H1 (cell line): ENCODE results near the gene AGBL5. TPM values are rescaled to one million over a fixed set of nuclear protein-coding genes. Genes with fewer than 3 reads are reported as not detected.

Source experiments
- CTCF ChIA-PET: fragments of 300-600 bp; sonication (Branson Sonifier 250); formaldehyde crosslinking; loops from one replicate; lab custom pipeline; 2021; ENCODE audit not compliant: partially characterized antibody; lab: Charles Lee
- POLR2A ChIA-PET: fragments of 300-600 bp; sonication (Branson Sonifier 250); formaldehyde crosslinking; loops from one replicate; lab custom pipeline; 2021; ENCODE audit warnings: inconsistent platforms; ENCODE audit not compliant: partially characterized antibody; lab: Charles Lee
- DNase-seq, 2 experiments: peaks; one replicate each; pipeline versions ENCODE4 v3.0.0 to v3.0.0-alpha.2; 2010 to 2022; ENCODE audit warnings: low spot score in 2 of 2, low read depth in 1 of 2, mixed read lengths in 1 of 2
- FAIRE-seq: peaks from 2 replicates; lab custom pipeline; 2011; peaks lifted over from hg19 to GRCh38; lab: Jason Lieb, UNC
- H2AFZ ChIP-seq: 2 replicates; pipeline ENCODE4 v1.8.1; 2012; ENCODE audit warnings: low read length, inconsistent platforms
- H2AK5ac ChIP-seq: 2 replicates; pipeline ENCODE4 v1.6.1; 2013; ENCODE audit warnings: low read depth, low read length
- H2BK120ac ChIP-seq: replicated peaks from 2 replicates; pipeline ENCODE3; 2013; ENCODE audit warnings: low read depth, low read length, inconsistent platforms
- H2BK12ac ChIP-seq: 2 replicates; pipeline ENCODE4 v1.6.1; 2013; ENCODE audit warnings: low read depth, low read length
- H2BK15ac ChIP-seq: 2 replicates; pipeline ENCODE4 v1.6.1; 2013; ENCODE audit warnings: low read length
- H2BK20ac ChIP-seq: 2 replicates; pipeline ENCODE4 v1.6.1; 2013; ENCODE audit warnings: low read length
- H2BK5ac ChIP-seq: 2 replicates; pipeline ENCODE4 v1.6.1; 2013; ENCODE audit warnings: low read depth, low read length
- H3K14ac ChIP-seq: 2 replicates; pipeline ENCODE4 v1.6.1; 2013; ENCODE audit warnings: inconsistent platforms; ENCODE audit not compliant: insufficient read length
- H3K18ac ChIP-seq: 2 replicates; pipeline ENCODE4 v1.6.1; 2013; ENCODE audit warnings: low read length; ENCODE audit errors: extremely low read depth
- H3K23ac ChIP-seq: 2 replicates; pipeline ENCODE4 v1.6.1; 2013; ENCODE audit warnings: inconsistent platforms; ENCODE audit not compliant: insufficient read length
- H3K23me2 ChIP-seq: 2 replicates; pipeline ENCODE4 v1.6.1; 2013; ENCODE audit warnings: low read depth, low read length
- H3K27ac ChIP-seq: 2 replicates; pipeline ENCODE4 v1.6.1; 2011; ENCODE audit warnings: low read depth, low read length, inconsistent platforms
- H3K27me3 ChIP-seq, 4 experiments: replicated peaks in 1 of 4; 1 replicate in 1 of 4; 2 replicates in 3 of 4; pipeline versions ENCODE4 v1.6.1 to v1.8.1; 2011 to 2013; ENCODE audit warnings: low read length in 3 of 4, mild to moderate bottlenecking in 3 of 4, inconsistent platforms in 2 of 4, mixed read lengths in 2 of 4, moderate library complexity in 1 of 4; ENCODE audit not compliant: control insufficient read depth in 3 of 4, insufficient read depth in 3 of 4; ENCODE audit errors: extremely low read depth in 1 of 4
- H3K36me3 ChIP-seq, 4 experiments: 2 replicates each; pipeline versions ENCODE4 v1.6.1 to v1.8.1; 2011 to 2013; ENCODE audit warnings: mild to moderate bottlenecking in 4 of 4, low read length in 3 of 4, moderate library complexity in 2 of 4, control low read depth in 1 of 4, inconsistent platforms in 1 of 4; ENCODE audit not compliant: insufficient read depth in 4 of 4, control insufficient read depth in 2 of 4
- H3K4ac ChIP-seq: replicated peaks from 2 replicates; pipeline ENCODE3; 2013; ENCODE audit warnings: low read length, low read depth, mixed read lengths, inconsistent platforms; ENCODE audit not compliant: insufficient read length
- H3K4me1 ChIP-seq, 4 experiments: replicated peaks in 1 of 4; 1 replicate in 1 of 4; 2 replicates in 3 of 4; pipeline versions ENCODE4 v1.6.1 to v1.8.1; 2011 to 2013; ENCODE audit warnings: low read length in 3 of 4, inconsistent platforms in 2 of 4, mixed read lengths in 1 of 4; ENCODE audit not compliant: insufficient read depth in 4 of 4, control insufficient read depth in 3 of 4
- H3K4me2 ChIP-seq, 2 experiments: 2 replicates each; pipeline versions ENCODE4 v1.6.1 to v1.8.1; 2011 to 2013; ENCODE audit warnings: low read depth in 2 of 2, low read length in 2 of 2, control low read depth in 1 of 2, inconsistent platforms in 1 of 2, mild to moderate bottlenecking in 1 of 2; ENCODE audit not compliant: insufficient read depth in 1 of 2
- H3K4me3 ChIP-seq, 4 experiments: fragments of 200-600, 300-600 bp in 1 of 4; sonication (generic), shearing (Covaris generic), sonication (Bioruptor Twin) in 1 of 4; 2 replicates each; pipeline versions ENCODE4 v1.5.1 to v1.8.1; 2011 to 2016; ENCODE audit warnings: low read length in 4 of 4, low read depth in 3 of 4, control low read depth in 2 of 4, inconsistent platforms in 2 of 4, mild to moderate bottlenecking in 2 of 4, mixed read lengths in 1 of 4, moderate library complexity in 1 of 4; ENCODE audit not compliant: insufficient read depth in 2 of 4; ENCODE audit errors: extremely low read depth in 1 of 4
- H3K56ac ChIP-seq: replicated peaks from 2 replicates; pipeline ENCODE3; 2013; ENCODE audit warnings: low read depth, mild to moderate bottlenecking, mixed read lengths, low read length, inconsistent platforms; ENCODE audit not compliant: insufficient read length
- H3K79me1 ChIP-seq: 2 replicates; pipeline ENCODE4 v1.6.1; 2013; ENCODE audit warnings: low read depth, low read length, control low read depth
- H3K79me2 ChIP-seq, 2 experiments: 2 replicates each; pipeline versions ENCODE4 v1.6.1 to v1.8.1; 2012 to 2013; ENCODE audit warnings: low read length in 2 of 2, mild to moderate bottlenecking in 2 of 2, inconsistent platforms in 1 of 2; ENCODE audit not compliant: insufficient read depth in 2 of 2, control insufficient read depth in 1 of 2
- H3K9ac ChIP-seq, 4 experiments: replicated peaks in 1 of 4; 1 replicate in 1 of 4; 2 replicates in 3 of 4; pipeline versions ENCODE4 v1.6.1 to v1.8.1; 2011 to 2013; ENCODE audit warnings: low read depth in 3 of 4, low read length in 3 of 4, control low read depth in 2 of 4, mild to moderate bottlenecking in 2 of 4, moderate library complexity in 2 of 4, inconsistent platforms in 1 of 4; ENCODE audit errors: extremely low read depth in 1 of 4
- H3K9me3 ChIP-seq, 2 experiments: 2 replicates each; pipeline versions ENCODE4 v1.6.1 to v1.8.1; 2012 to 2013; ENCODE audit warnings: mild to moderate bottlenecking in 2 of 2, moderate library complexity in 2 of 2, control low read depth in 1 of 2, inconsistent platforms in 1 of 2, low read depth in 1 of 2, low read length in 1 of 2, mixed read lengths in 1 of 2; ENCODE audit not compliant: insufficient read depth in 2 of 2
- H4K20me1 ChIP-seq, 2 experiments: replicated peaks in 1 of 2; 2 replicates each; pipeline versions ENCODE3 to v1.8.1; 2011 to 2013; ENCODE audit warnings: inconsistent platforms in 2 of 2, low read length in 2 of 2, mild to moderate bottlenecking in 1 of 2; ENCODE audit not compliant: insufficient read depth in 2 of 2, control insufficient read depth in 1 of 2
- H4K5ac ChIP-seq: 2 replicates; pipeline ENCODE4 v1.6.1; 2013; ENCODE audit warnings: low read length, low read depth, mixed read lengths, inconsistent platforms; ENCODE audit not compliant: insufficient read length
- H4K8ac ChIP-seq: 2 replicates; pipeline ENCODE4 v1.8.0; 2013; ENCODE audit warnings: mild to moderate bottlenecking, moderate library complexity, low read length, inconsistent platforms; ENCODE audit not compliant: insufficient read depth; ENCODE audit errors: extremely low read depth
- H4K91ac ChIP-seq: replicated peaks from 2 replicates; pipeline ENCODE3; 2013; ENCODE audit warnings: low read length, mixed read lengths, inconsistent platforms; ENCODE audit not compliant: insufficient read length
- HDAC6 ChIP-seq: IDR thresholded peaks from one replicate; pipeline ENCODE4 v1.7.1; 2012; ENCODE audit warnings: low read depth, mild to moderate bottlenecking, inconsistent platforms, low read length, moderate library complexity
- TAF7 ChIP-seq: optimal IDR thresholded peaks from 2 replicates; pipeline ENCODE3; 2011; ENCODE audit warnings: low read depth, mild to moderate bottlenecking, inconsistent platforms, low read length, moderate library complexity, borderline replicate concordance
- WGBS, 2 experiments: shearing (Covaris generic) in 1 of 2; methylation state at CpG; one replicate each; pipeline versions ENCODE4 v1.1.6 to v1.1.7; 2013 to 2015; ENCODE audit warnings: low lambda C conversion rate in 2 of 2, mixed read lengths in 2 of 2, inconsistent platforms in 1 of 2, low coverage in 1 of 2, missing lambda C conversion rate in 1 of 2; ENCODE audit not compliant: insufficient replicate concordance in 2 of 2, insufficient coverage in 1 of 2, insufficient read length in 1 of 2; ENCODE audit errors: extremely low coverage in 1 of 2, missing lambda C conversion rate in 1 of 2; 5-methylcytosine and 5-hydroxymethylcytosine counted together
- polyA plus RNA-seq, 7 experiments: library from polyadenylated mRNA; depleted of rRNA in 3 of 7; stranded (reverse) in 5 of 7; unstranded in 2 of 7; fragments of >200 nt in 5 of 7; fragments of 200-250 nt in 2 of 7; gene quantifications; 1 replicate in 5 of 7; 2 replicates in 1 of 7; 4 replicates in 1 of 7; pipeline versions ENCODE4 v1.2.1 to v1.2.3, GENCODE V29; 2011 to 2013; ENCODE audit warnings: missing spikeins in 2 of 7, mixed read lengths in 2 of 7
- total RNA-seq: library from RNA; stranded (reverse); fragmentation: NEBNext Ultra II Directional; extraction: Animal tissue kit (Norgen Biotek cat#: 25700); gene quantifications from 2 replicates; pipeline ENCODE4 v1.2.1, GENCODE V29; 2021
- TF ChIP-seq, protein P1 (sequence below): IDR thresholded peaks from 2 replicates; pipeline ENCODE4 v1.6.1; 2012; ENCODE audit warnings: low read length, inconsistent platforms

Gene AGBL5
- total and polyA plus RNA-seq, 2 of the 8 experiments (the other 6 are each of a cell fraction or from before 2014, with no cell fraction given) = 45.4 to 62.0 TPM

DNA sequence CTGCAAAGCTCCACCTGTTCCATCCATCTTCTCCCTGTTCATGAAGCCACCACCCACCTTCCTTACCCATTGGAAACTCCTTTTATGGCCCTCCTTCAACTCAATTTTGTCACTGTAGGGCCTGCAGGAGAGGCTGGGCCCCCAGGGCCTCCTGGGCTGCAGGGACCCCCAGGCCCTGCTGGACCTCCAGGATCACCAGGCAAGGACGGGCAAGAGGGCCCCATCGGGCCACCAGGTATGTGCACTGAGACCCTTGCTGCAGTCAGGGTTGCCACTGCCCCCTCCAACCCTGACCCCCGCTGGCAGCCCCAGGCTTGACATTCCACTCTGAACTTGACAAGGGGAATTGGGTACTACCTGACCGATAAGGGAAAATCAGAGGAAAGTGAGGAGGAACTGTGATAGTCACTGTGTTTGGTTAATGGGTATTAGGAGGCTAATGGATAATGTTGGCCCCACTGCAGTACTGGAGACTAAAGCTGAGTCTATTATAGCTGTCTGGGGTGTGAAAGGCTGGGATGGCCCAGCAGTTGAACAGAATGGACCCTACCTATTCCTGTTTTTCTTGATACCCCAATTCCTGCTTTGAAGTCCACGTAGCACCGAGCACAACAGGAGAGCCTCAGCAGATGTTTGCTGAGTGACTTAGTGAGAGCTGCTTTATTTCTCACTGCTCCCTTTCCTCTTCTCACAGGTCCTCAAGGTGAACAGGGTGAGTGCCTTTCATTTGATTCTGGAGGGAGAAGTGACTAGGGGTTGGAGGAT is 33.0 kb downstream of the AGBL5 start:
- TF ChIP-seq, protein P1, sequence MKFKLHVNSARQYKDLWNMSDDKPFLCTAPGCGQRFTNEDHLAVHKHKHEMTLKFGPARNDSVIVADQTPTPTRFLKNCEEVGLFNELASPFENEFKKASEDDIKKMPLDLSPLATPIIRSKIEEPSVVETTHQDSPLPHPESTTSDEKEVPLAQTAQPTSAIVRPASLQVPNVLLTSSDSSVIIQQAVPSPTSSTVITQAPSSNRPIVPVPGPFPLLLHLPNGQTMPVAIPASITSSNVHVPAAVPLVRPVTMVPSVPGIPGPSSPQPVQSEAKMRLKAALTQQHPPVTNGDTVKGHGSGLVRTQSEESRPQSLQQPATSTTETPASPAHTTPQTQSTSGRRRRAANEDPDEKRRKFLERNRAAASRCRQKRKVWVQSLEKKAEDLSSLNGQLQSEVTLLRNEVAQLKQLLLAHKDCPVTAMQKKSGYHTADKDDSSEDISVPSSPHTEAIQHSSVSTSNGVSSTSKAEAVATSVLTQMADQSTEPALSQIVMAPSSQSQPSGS = no peak
- TF ChIP-seq TAF7 (no peak), HDAC6 (no peak)
- TF ChIP-seq, all 59 proteins: peak for 0
- CTCF ChIA-PET = interaction anchor here (0.7 to 16.5 kb wide), 9 partner anchors 8 to 165 kb away, joined by 3 to 160 read pairs (median 3); partner anchors contain the start of genes AGBL5 and PREB

More for the DNA sequence above, 33.0 kb downstream of the AGBL5 start:
- Histone ChIP-seq H2BK20ac (no peak overlapping the region), H3K79me2 (no peaks in the 10 kb centered on the region), H4K91ac (no peak overlapping the region), H3K4me2 (no peak overlapping the region; a peak in 1 of 4 replicates), H3K4me1 (peaks cover 4 to 28% (median 10%) of the 10 kb centered on the region in 4 experiments; a peak in 6 of 7 replicates), H4K8ac (no peak overlapping the region), H3K4me3 (no peak overlapping the region), H3K36me3 (no peaks in the 10 kb centered on the region), H3K9ac (no peak overlapping the region), H3K56ac (no peak overlapping the region), H3K14ac (no peak overlapping the region), H3K27me3 (peaks cover 0 to 9% (median 4%) of the 10 kb centered on the region in 4 experiments; a peak in 2 of 7 replicates), H3K27ac (no peak overlapping the region), H2BK120ac (no peak overlapping the region), H3K4ac (no peak overlapping the region), H4K20me1 (peaks cover 0 to 1% of the 10 kb centered on the region in 2 experiments), H3K23me2 (peaks cover 13% of the 10 kb centered on the region; the same call in 1 of the 2 replicates), H2BK12ac (no peak overlapping the region; the same call in 1 of the 2 replicates), H4K5ac (no peak overlapping the region), H3K9me3 (no peaks in the 10 kb centered on the region), H2BK5ac (no peak overlapping the region), H2AK5ac (no peak overlapping the region), H2AFZ (no peak overlapping the region), H2BK15ac (no peak overlapping the region), H3K18ac (no peak overlapping the region), H3K79me1 (no peaks in the 10 kb centered on the region), H3K23ac (no peak overlapping the region)
- no peak for FAIRE-seq
- no peak for DNase-seq
- WGBS, 2 experiments = 89% methylated on average over 6 of the region's 6 CpGs; no CpG with 5 or more reads in 1 of the 2 experiments
- POLR2A ChIA-PET = interaction anchor here (0.6 to 5.9 kb wide), 6 partner anchors 12 to 272 kb away, joined by 4 to 63 read pairs (median 13); partner anchors contain the start of genes AGBL5, ATRAID, GTF3C2 and OST4
